Caco-2 (cell line): ENCODE results near the gene BRSK1. TPM values are rescaled to one million over a fixed set of nuclear protein-coding genes. Genes with fewer than 3 reads are reported as not detected.

Experiments used
- BruUV-seq: library from RNA; stranded (reverse); fragments of 400-500 nt; replicated peaks from 2 replicates; lab custom pipeline; 2021; lab: Mats Ljungman, UMichigan
- CTCF ChIA-PET: fragments of 300-600 bp; sonication (Branson Sonifier 250); formaldehyde crosslinking; loops from one replicate; lab custom pipeline; 2022; ENCODE audit warnings: antibody characterized with exemption; lab: Charles Lee
- POLR2A ChIA-PET: fragments of 300-600 bp; sonication (Branson Sonifier 250); formaldehyde crosslinking; loops from one replicate; lab custom pipeline; 2022; ENCODE audit warnings: antibody characterized with exemption; lab: Charles Lee
- DNase-seq, 2 experiments: peaks; one replicate each; pipeline versions ENCODE4 v3.0.0 to v3.0.0-alpha.2; 2020 to 2022
- H3K27me3 ChIP-seq: replicated peaks from 2 replicates; pipeline ENCODE4 v1.6.0; 2011; ENCODE audit warnings: low read length; ENCODE audit not compliant: control insufficient read depth, insufficient read depth
- H3K36me3 ChIP-seq: 2 replicates; pipeline ENCODE4 v1.5.1; 2011; ENCODE audit warnings: low read length; ENCODE audit not compliant: control insufficient read depth, insufficient read depth
- H3K4me1 ChIP-seq: fragments of 250-450 bp; sonication (Bioruptor Pico); 2 replicates; pipeline ENCODE4 v1.5.1; 2020; ENCODE audit warnings: mild to moderate bottlenecking
- H3K4me3 ChIP-seq: 2 replicates; pipeline ENCODE4 v1.5.1; 2011; ENCODE audit warnings: low read depth, mild to moderate bottlenecking, control low read depth, low read length
- H3K9me3 ChIP-seq: fragments of 250-450 bp; sonication (Bioruptor Pico); 2 replicates; pipeline ENCODE4 v1.5.1; 2020; ENCODE audit warnings: mild to moderate bottlenecking, moderate library complexity
- H3K27ac Mint-ChIP-seq: one replicate; pipeline ENCODE4 v1.8.0; 2022; ENCODE audit warnings: mixed read lengths; ENCODE audit not compliant: unreplicated experiment
- H3K27me3 Mint-ChIP-seq: one replicate; pipeline ENCODE4 v1.8.0; 2022; ENCODE audit warnings: mixed read lengths; ENCODE audit not compliant: insufficient read depth, unreplicated experiment
- H3K36me3 Mint-ChIP-seq: one replicate; pipeline ENCODE4 v1.8.0; 2022; ENCODE audit warnings: mild to moderate bottlenecking, mixed read lengths; ENCODE audit not compliant: insufficient read depth, unreplicated experiment
- H3K4me1 Mint-ChIP-seq: one replicate; pipeline ENCODE4 v1.8.0; 2022; ENCODE audit warnings: low read depth, mixed read lengths; ENCODE audit not compliant: unreplicated experiment
- H3K4me3 Mint-ChIP-seq: one replicate; pipeline ENCODE4 v1.8.0; 2022; ENCODE audit warnings: mild to moderate bottlenecking, moderate library complexity, mixed read lengths; ENCODE audit not compliant: unreplicated experiment
- H3K9me3 Mint-ChIP-seq: one replicate; pipeline ENCODE4 v1.8.0; 2022; ENCODE audit warnings: mixed read lengths; ENCODE audit not compliant: unreplicated experiment
- CTCF ChIP-seq, 2 experiments: fragments of 200-600 bp in 1 of 2; IDR thresholded peaks; 1 replicate in 1 of 2; 2 replicates in 1 of 2; pipeline versions ENCODE4 v1.5.1 to v1.8.0; 2011 to 2022; ENCODE audit warnings: antibody characterized with exemption in 1 of 2, control low read depth in 1 of 2, inconsistent platforms in 1 of 2, low read depth in 1 of 2, low read length in 1 of 2, mild to moderate bottlenecking in 1 of 2, moderate library complexity in 1 of 2; ENCODE audit not compliant: insufficient read depth in 1 of 2, severe bottlenecking in 1 of 2, unreplicated experiment in 1 of 2
- intact Hi-C: fragments of 100-400 bp; cut with micrococcal nuclease; formaldehyde crosslinking; loops from one replicate; pipeline ENCODE4 v1.10.0; 2022; ENCODE audit not compliant: unreplicated experiment
- total RNA-seq: library from RNA; stranded (reverse); gene quantifications from 2 replicates; pipeline ENCODE4 v1.2.3, GENCODE V29; 2022

The BRSK1 gene
- total RNA-seq, 1 experiment from 2014 or later: 28.6 TPM

GRCh38 chr19:55354698-55355212, 71.0 kb downstream of the BRSK1 start, which contains the start of gene COX6B2:
Gene COX6B2, minus strand, starts transcription at chr19:55354719. Its CDS starts 198 bp downstream, at chr19:55354521.
- no TSS peak for BruUV-seq
- Histone ChIP-seq H3K9me3 (no peaks in the 10 kb centered on the region), H3K36me3 (no peaks in the 10 kb centered on the region), H3K4me1 (peaks cover 19% of the 10 kb centered on the region), H3K27me3 (peaks cover 5% of the 10 kb centered on the region), H3K4me3 (peak within 1 kb of the TSS; percentile 64)
- ChIA-PET POLR2A (no interaction called here), CTCF (no interaction called here)
- H3K4me1 Mint-ChIP-seq: peaks cover 9% of the 10 kb centered on the region
- peaks cover 13% of the 10 kb centered on the region for H3K36me3 Mint-ChIP-seq
- H3K27ac Mint-ChIP-seq: no peak within 1 kb of the TSS
- H3K4me3 Mint-ChIP-seq: peak within 1 kb of the TSS; percentile 80
- peaks cover 15% of the 10 kb centered on the region for H3K27me3 Mint-ChIP-seq
- DNase-seq: no peak
- H3K9me3 Mint-ChIP-seq: no peaks in the 10 kb centered on the region
- TF ChIP-seq CTCF (IDR thresholded peaks at IDR 0.05; ENCODE audit: insufficient read depth in 1 of 2, low read depth in 1 of 2, low read length in 1 of 2, severe bottlenecking in 1 of 2, unreplicated experiment in 1 of 2): no peak
- intact Hi-C loops: loop anchor here (1.0 kb wide), 1 partner anchor 15 kb away; the partner anchor contains the start of gene KMT5C

- peaks cover 9% of the 10 kb centered on the region for H3K4me1 Mint-ChIP-seq
- no peak for DNase-seq
- H3K27me3 ChIP-seq: peaks cover 5% of the 10 kb centered on the region
- no peak for TF ChIP-seq CTCF (IDR thresholded peaks at IDR 0.05; ENCODE audit: insufficient read depth in 1 of 2, low read depth in 1 of 2, low read length in 1 of 2, severe bottlenecking in 1 of 2, unreplicated experiment in 1 of 2)
- intact Hi-C loops: no loop called here
- H3K9me3 ChIP-seq: no peaks in the 10 kb centered on the region
- CTCF ChIA-PET: interaction anchor here (0.6 kb wide), 1 partner anchor 28 kb away, joined by 3 read pairs; the partner anchor contains the start of gene TMEM238
- BruUV-seq: no TSS peak
- peaks cover 13% of the 10 kb centered on the region for H3K36me3 Mint-ChIP-seq
- H3K36me3 ChIP-seq: no peaks in the 10 kb centered on the region
- no peak overlapping the region for H3K4me3 Mint-ChIP-seq
- H3K9me3 Mint-ChIP-seq: no peaks in the 10 kb centered on the region
- H3K27me3 Mint-ChIP-seq: peaks cover 15% of the 10 kb centered on the region
- POLR2A ChIA-PET: no interaction called here
- H3K4me3 ChIP-seq: no peak overlapping the region
- H3K27ac Mint-ChIP-seq: no peak overlapping the region
- H3K4me1 ChIP-seq: peaks cover 19% of the 10 kb centered on the region
Observed at GRCh38 chr19:55355213-55355821, 71.5 kb downstream of the BRSK1 start.

GRCh38 chr19:55358493-55358892, 74.7 kb downstream of the BRSK1 start:
- Mint-ChIP-seq H3K4me1 (no peaks in the 10 kb centered on the region), H3K27ac (no peak overlapping the region), H3K27me3 (peaks cover 6% of the 10 kb centered on the region), H3K36me3 (peaks cover 6% of the 10 kb centered on the region), H3K4me3 (no peak overlapping the region), H3K9me3 (no peaks in the 10 kb centered on the region)
- CTCF ChIA-PET: no interaction called here
- intact Hi-C loops: no loop called here
- H3K4me1 ChIP-seq: peaks cover 4% of the 10 kb centered on the region; the same call in 1 of the 2 replicates
- peaks cover under 1% of the 10 kb centered on the region for H3K27me3 ChIP-seq
- no peak for TF ChIP-seq CTCF (IDR thresholded peaks at IDR 0.05; ENCODE audit: insufficient read depth in 1 of 2, low read depth in 1 of 2, low read length in 1 of 2, severe bottlenecking in 1 of 2, unreplicated experiment in 1 of 2)
- DNase-seq: no peak
- POLR2A ChIA-PET: interaction anchor here (0.6 kb wide), 1 partner anchor 19 kb away, joined by 3 read pairs; no protein-coding TSS in a partner anchor
- no peak overlapping the region for H3K4me3 ChIP-seq
- no peaks in the 10 kb centered on the region for H3K9me3 ChIP-seq
- H3K36me3 ChIP-seq: no peaks in the 10 kb centered on the region
- BruUV-seq: no TSS peak
